ENCODE measurements around the gene CCSAP. TPM values are rescaled to one million over a fixed set of nuclear protein-coding genes. Genes with fewer than 3 reads are reported as not detected.

CCSAP gene
- total RNA-seq, 4 donors from 2014 or later = 5.1 to 6.7 (median 6.2) TPM

DNA sequence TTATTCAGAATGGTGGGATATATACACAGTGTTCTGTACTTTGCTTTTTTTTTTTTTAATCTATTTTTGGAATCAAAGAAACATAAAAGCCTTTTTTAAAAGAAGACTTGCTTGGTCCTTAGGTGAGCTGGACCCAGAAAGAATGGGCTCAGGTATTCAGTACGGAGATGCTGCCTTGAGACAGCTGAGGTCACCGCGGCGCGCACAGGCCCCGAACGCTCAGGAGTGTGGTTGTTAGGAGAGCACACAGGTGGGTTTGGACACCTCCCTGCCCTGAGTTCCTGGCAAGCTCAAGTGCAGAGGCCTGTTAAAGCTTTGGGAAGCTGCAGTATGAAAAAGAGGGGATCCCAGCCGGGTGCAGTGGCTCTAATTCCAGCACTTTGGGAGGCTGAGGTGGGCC, 40.1 kb downstream of the CCSAP start:
- Histone ChIP-seq H3K36me3 (peaks cover 13 to 79% of the 10 kb centered on the region in 2 donors), H3K9me3 (no peaks in the 10 kb centered on the region), H3K27ac (no peak overlapping the region), H3K4me3 (no peak overlapping the region), H3K27me3 (no peaks in the 10 kb centered on the region), H3K4me1 (peaks cover 0 to 10% (median 4%) of the 10 kb centered on the region in 3 donors)
- ATAC-seq = no peak
- TF ChIP-seq POLR2A (IDR thresholded peaks at IDR 0.05) (no peak), EP300 (IDR thresholded peaks at IDR 0.05) (no peak), POLR2AphosphoS5 (IDR thresholded peaks at IDR 0.05) (no peak)
- TF ChIP-seq, protein P1, sequence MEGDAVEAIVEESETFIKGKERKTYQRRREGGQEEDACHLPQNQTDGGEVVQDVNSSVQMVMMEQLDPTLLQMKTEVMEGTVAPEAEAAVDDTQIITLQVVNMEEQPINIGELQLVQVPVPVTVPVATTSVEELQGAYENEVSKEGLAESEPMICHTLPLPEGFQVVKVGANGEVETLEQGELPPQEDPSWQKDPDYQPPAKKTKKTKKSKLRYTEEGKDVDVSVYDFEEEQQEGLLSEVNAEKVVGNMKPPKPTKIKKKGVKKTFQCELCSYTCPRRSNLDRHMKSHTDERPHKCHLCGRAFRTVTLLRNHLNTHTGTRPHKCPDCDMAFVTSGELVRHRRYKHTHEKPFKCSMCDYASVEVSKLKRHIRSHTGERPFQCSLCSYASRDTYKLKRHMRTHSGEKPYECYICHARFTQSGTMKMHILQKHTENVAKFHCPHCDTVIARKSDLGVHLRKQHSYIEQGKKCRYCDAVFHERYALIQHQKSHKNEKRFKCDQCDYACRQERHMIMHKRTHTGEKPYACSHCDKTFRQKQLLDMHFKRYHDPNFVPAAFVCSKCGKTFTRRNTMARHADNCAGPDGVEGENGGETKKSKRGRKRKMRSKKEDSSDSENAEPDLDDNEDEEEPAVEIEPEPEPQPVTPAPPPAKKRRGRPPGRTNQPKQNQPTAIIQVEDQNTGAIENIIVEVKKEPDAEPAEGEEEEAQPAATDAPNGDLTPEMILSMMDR (IDR thresholded peaks at IDR 0.05) = no peak
- 92 to 100% methylated on average over 1 to 8 of the region's 8 CpGs for WGBS, 2 donors (ENCODE audit: low coverage in 1 of 2)

DNA sequence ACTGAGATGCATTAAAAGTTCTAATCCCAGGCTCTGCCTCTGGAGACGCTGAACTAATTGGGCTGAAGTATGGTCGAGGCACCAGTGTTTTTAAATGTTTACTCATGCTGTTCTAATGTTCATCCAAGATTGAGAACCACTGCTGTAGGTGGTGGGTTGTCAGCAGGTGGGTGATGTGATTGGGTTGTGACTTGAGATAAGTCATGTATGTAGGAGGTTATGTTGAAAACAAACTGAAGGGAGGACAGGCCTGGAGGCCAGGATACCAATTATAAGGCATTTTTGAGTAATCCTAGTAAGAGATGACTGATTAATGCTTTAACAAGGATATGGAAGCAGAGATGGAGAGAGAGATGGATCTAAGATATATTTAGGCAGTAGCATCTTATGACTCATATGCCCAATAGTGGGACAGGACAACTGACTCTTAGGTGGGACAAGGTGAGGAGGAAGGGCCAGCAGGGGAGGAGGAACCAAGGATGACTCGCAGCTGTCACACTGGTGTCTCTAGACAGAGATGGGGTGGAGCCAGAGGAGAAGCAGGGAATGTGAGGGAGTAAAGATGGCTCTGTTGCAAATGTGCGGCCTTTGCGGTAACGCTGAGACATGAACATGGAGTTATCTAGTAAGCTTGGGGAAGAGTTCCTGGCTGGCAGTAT, 42.6 kb downstream of the CCSAP start:
- Histone ChIP-seq H3K27ac (no peak overlapping the region), H3K4me1 (peaks cover 0 to 21% (median 4%) of the 10 kb centered on the region in 3 donors), H3K36me3 (peaks cover 13 to 82% of the 10 kb centered on the region in 2 donors), H3K4me3 (no peak overlapping the region), H3K27me3 (no peaks in the 10 kb centered on the region), H3K9me3 (no peaks in the 10 kb centered on the region)
- WGBS, 2 donors (ENCODE audit: low coverage in 1 of 2) = 74 to 83% methylated on average over 6 of the region's 6 CpGs
- ATAC-seq = no peak
- no peak for TF ChIP-seq POLR2AphosphoS5 (IDR thresholded peaks at IDR 0.05)
- no peak for TF ChIP-seq EP300 (IDR thresholded peaks at IDR 0.05)
- TF ChIP-seq, protein P1 (IDR thresholded peaks at IDR 0.05) = no peak
- no peak for TF ChIP-seq POLR2A (IDR thresholded peaks at IDR 0.05)

DNA sequence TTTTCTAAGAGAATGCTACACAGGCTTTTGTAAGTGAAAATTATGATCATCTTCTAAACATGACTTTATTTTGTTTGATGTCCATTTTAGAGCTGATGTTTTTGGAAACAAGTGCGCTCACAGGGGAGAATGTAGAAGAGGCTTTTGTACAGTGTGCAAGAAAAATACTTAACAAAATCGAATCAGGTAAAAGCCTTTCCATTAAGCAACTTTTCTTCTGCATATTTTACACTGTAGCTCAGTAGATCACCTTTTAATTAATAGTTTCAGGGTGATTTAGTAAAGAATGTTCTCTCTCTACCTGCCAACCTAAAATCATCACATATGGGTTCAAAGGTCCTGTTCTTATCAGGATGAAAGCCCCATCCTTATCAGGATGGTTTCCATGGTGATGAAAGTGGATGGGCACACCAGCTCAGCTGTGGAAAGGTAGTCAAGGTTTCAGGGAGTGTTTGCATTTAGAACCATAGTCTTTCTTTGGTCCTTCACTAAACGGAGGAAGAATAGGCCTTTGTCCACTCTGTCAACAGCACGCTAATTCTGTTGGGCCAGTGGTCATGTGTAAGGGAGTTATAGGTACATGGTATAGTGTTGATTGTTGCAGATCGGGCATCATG, 43.9 kb downstream of the CCSAP start:
- ATAC-seq = no peak

DNA sequence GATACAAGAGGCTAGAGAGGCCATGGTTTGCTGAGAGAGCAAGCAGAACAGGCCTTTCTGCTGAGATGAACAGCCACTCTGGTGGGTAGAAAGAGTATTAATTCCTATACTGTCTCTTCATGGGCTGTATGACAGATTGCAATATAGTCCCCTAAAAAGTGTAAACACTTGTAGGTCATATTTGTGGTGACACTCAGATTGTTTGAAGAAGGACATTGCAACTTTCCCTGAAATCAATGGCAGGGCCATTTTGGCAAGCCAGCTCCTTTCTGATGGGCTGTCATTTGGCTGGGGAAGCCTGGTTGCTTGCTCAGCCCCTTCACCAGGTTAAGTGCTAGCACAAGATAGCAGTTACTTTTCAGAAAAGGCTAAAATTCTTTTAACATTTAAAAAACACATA, 44.4 kb downstream of the CCSAP start:
- no peak for ATAC-seq
- TF ChIP-seq POLR2A (IDR thresholded peaks at IDR 0.05) (no peak), POLR2AphosphoS5 (IDR thresholded peaks at IDR 0.05) (no peak), EP300 (IDR thresholded peaks at IDR 0.05) (no peak)
- TF ChIP-seq, protein P1 (IDR thresholded peaks at IDR 0.05) = no peak
- H3K4me1 ChIP-seq = peaks cover 0 to 21% (median 4%) of the 10 kb centered on the region in 3 donors
- H3K9me3 ChIP-seq = no peaks in the 10 kb centered on the region
- H3K27me3 ChIP-seq = no peaks in the 10 kb centered on the region
- H3K4me3 ChIP-seq = no peak overlapping the region
- H3K36me3 ChIP-seq = peaks cover 13 to 80% of the 10 kb centered on the region in 2 donors
- H3K27ac ChIP-seq = no peak overlapping the region

More for the DNA sequence above, 43.9 kb downstream of the CCSAP start:
- TF ChIP-seq POLR2A (IDR thresholded peaks at IDR 0.05) = no peak
- no peak for TF ChIP-seq POLR2AphosphoS5 (IDR thresholded peaks at IDR 0.05)
- TF ChIP-seq, protein P1 (IDR thresholded peaks at IDR 0.05) = no peak
- TF ChIP-seq EP300 (IDR thresholded peaks at IDR 0.05) = no peak
- H3K4me1 ChIP-seq = peaks cover 0 to 21% (median 4%) of the 10 kb centered on the region in 3 donors
- no peak overlapping the region for H3K4me3 ChIP-seq
- H3K36me3 ChIP-seq = peaks cover 13 to 81% of the 10 kb centered on the region in 2 donors
- H3K27ac ChIP-seq = no peak overlapping the region
- no peaks in the 10 kb centered on the region for H3K27me3 ChIP-seq
- H3K9me3 ChIP-seq = no peaks in the 10 kb centered on the region
- WGBS, 2 donors (ENCODE audit: low coverage in 1 of 2) = 75 to 82% methylated on average over 4 to 5 of the region's 5 CpGs

DNA sequence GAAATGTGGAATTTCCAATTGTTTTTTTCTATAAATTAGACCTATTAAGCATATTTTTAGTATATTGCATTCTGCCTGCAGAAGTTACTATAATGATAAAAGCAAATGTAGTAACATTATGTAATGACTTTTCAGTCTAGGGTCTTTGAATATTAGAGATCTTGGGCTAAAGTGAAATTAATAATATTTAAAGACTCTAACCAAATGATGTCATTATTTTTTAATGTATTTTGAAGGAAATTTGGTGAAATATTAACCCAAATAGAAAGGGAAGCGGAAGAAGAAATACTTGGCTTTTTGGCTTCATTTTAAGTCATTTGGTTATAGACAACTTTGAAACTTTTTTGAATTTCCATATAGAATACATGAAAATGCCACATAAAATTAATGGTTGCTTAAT, 45.1 kb downstream of the CCSAP start:
- H3K27me3 ChIP-seq = no peaks in the 10 kb centered on the region
- H3K4me1 ChIP-seq = peaks cover 0 to 21% (median 4%) of the 10 kb centered on the region in 3 donors
- TF ChIP-seq POLR2AphosphoS5 (IDR thresholded peaks at IDR 0.05) = no peak
- TF ChIP-seq POLR2A (IDR thresholded peaks at IDR 0.05) = no peak
- TF ChIP-seq, protein P1 (IDR thresholded peaks at IDR 0.05) = no peak
- TF ChIP-seq EP300 (IDR thresholded peaks at IDR 0.05) = no peak
- no peak for ATAC-seq
- WGBS, 2 donors (ENCODE audit: low coverage in 1 of 2) = 100% methylated on average over 1 of the region's 1 CpG
- H3K9me3 ChIP-seq = no peaks in the 10 kb centered on the region
- no peak overlapping the region for H3K4me3 ChIP-seq
- no peak overlapping the region for H3K27ac ChIP-seq
- H3K36me3 ChIP-seq = peaks cover 13 to 80% of the 10 kb centered on the region in 2 donors
